SK-N-MC (cell line): Measurements from ENCODE around the gene INPP5J.

ENCODE experiments used
- EZH2 ChIP-seq: fragments of 200-600 bp; sonication (generic); IDR thresholded peaks from one replicate; pipeline ENCODE4 v1.6.1; 2017; ENCODE audit warnings: antibody characterized with exemption
- FOXP2 ChIP-seq: optimal IDR thresholded peaks from 2 replicates; pipeline ENCODE3; 2011; ENCODE audit warnings: mild to moderate bottlenecking, moderate library complexity; ENCODE audit not compliant: insufficient read depth; ENCODE audit errors: extremely low read length, control extremely low read depth
- POLR2AphosphoS5 ChIP-seq: IDR thresholded peaks from 2 replicates; pipeline ENCODE4 v1.6.1; 2012; ENCODE audit warnings: mild to moderate bottlenecking, low read depth, low read length, borderline replicate concordance

- TF ChIP-seq EZH2 (no peak), POLR2AphosphoS5 (no peak), FOXP2 (no peak)
Observed at GRCh38 chr22:31092161-31092560, 30.6 kb upstream of the INPP5J start.
